ENCODE results near the gene PRKN.

PRKN gene

DNA sequence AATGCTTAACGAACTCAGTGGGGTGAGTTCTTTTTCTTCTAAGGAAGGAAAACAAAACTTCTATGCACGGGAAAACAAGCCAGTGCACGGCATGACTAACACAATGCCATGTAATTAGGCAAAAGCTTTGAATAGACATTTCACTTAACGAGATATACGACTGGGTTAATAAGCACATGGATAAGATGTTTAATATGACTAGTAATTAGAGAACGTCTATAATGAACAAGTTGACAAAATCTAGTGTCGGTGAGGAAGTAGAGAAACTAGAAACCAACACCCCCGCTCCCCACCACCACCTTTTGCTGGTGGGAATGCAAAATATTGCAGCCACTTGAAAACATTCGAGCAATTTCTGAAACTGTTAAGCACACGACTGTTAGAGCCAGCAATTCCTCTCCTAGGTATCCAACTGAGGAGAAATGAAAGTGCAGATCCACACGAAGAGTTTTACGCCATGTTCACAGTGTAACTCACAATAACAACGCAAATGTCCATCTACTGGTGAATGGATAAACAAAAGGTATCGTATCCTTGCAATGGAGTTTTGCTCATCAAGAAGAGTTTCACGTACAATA lies 808.8 kb downstream of the PRKN start:
- no peaks in the 10 kb centered on the region for H3K27me3 ChIP-seq (ENCODE audit: low read depth, low read length)
- H3K4me1 ChIP-seq (ENCODE audit: control insufficient read depth in 1 of 2, insufficient read depth in 2 of 2, low read length in 2 of 2), result no peaks in the 10 kb centered on the region
- H3K27ac ChIP-seq (ENCODE audit: low read length), result no peak overlapping the region
- no peaks in the 10 kb centered on the region for H3K36me3 ChIP-seq (ENCODE audit: control insufficient read depth in 1 of 2, insufficient read depth in 2 of 2, low read length in 2 of 2)
- H3K9me3 ChIP-seq (ENCODE audit: control insufficient read depth in 1 of 2, low read length in 2 of 2), result no peaks in the 10 kb centered on the region
- H3K4me3 ChIP-seq (ENCODE audit: low read depth in 1 of 2, low read length in 2 of 2), result no peak overlapping the region

DNA sequence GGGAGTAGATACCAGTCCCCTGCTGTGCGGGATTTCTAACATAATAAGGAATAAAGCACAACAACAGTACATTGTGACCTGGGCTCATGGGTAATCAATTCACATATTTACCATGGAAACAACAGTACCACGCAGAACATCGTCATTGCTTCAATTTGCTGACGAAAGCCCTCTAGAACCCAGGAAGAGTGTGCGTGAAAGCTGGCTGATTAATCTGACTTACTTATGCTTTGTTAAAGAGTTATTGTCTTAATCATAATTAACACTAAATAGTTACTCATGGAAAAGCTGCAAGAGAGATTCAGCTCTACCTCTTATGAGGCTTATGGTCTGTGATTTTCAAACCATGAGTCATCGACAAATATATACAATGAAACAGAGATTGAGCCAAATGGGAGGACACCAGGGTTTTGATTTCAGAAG lies 809.4 kb downstream of the PRKN start:
- Histone ChIP-seq H3K9me3 (ENCODE audit: control insufficient read depth in 1 of 2, low read length in 2 of 2) (no peaks in the 10 kb centered on the region), H3K27ac (ENCODE audit: low read length) (no peak overlapping the region), H3K4me1 (ENCODE audit: control insufficient read depth in 1 of 2, insufficient read depth in 2 of 2, low read length in 2 of 2) (no peaks in the 10 kb centered on the region), H3K4me3 (ENCODE audit: low read depth in 1 of 2, low read length in 2 of 2) (no peak overlapping the region), H3K27me3 (ENCODE audit: low read depth, low read length) (no peaks in the 10 kb centered on the region), H3K36me3 (ENCODE audit: control insufficient read depth in 1 of 2, insufficient read depth in 2 of 2, low read length in 2 of 2) (no peaks in the 10 kb centered on the region)

GRCh38 chr6:161917645-161918044 lies 809.9 kb downstream of the PRKN start:
- Histone ChIP-seq H3K4me1 (ENCODE audit: control insufficient read depth in 1 of 2, insufficient read depth in 2 of 2, low read length in 2 of 2) (no peaks in the 10 kb centered on the region), H3K9me3 (ENCODE audit: control insufficient read depth in 1 of 2, low read length in 2 of 2) (no peaks in the 10 kb centered on the region), H3K36me3 (ENCODE audit: control insufficient read depth in 1 of 2, insufficient read depth in 2 of 2, low read length in 2 of 2) (no peaks in the 10 kb centered on the region), H3K27ac (ENCODE audit: low read length) (no peak overlapping the region), H3K4me3 (ENCODE audit: low read depth in 1 of 2, low read length in 2 of 2) (no peak overlapping the region), H3K27me3 (ENCODE audit: low read depth, low read length) (no peaks in the 10 kb centered on the region)

DNA sequence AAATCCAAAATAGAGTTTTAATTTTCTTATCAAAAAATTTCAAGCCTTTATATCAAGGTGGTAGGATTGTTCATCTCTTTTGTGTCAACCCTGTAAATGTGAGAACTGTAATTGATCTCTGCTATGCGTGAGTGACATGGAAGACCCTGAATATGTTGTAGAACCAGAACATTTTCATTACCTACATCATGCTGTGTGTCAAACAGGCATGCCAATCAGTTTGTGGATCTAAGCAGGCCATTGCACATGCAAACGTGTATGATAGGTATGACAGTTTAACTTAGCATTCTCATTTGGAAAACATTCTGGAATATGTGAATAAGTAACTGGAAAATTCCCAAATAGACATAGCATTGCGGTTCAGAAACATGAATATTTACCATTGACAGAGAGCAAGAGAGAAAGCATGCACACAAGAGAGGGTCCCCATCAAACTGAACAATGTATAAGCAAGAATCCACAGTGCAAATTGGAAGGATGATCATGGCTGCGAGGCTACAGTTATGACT lies 812.1 kb downstream of the PRKN start:
- Histone ChIP-seq H3K27ac (ENCODE audit: low read length) (no peak overlapping the region), H3K9me3 (ENCODE audit: control insufficient read depth in 1 of 2, low read length in 2 of 2) (no peaks in the 10 kb centered on the region), H3K4me3 (ENCODE audit: low read depth in 1 of 2, low read length in 2 of 2) (no peak overlapping the region), H3K4me1 (ENCODE audit: control insufficient read depth in 1 of 2, insufficient read depth in 2 of 2, low read length in 2 of 2) (no peaks in the 10 kb centered on the region), H3K36me3 (ENCODE audit: control insufficient read depth in 1 of 2, insufficient read depth in 2 of 2, low read length in 2 of 2) (no peaks in the 10 kb centered on the region), H3K27me3 (ENCODE audit: low read depth, low read length) (no peaks in the 10 kb centered on the region)

DNA sequence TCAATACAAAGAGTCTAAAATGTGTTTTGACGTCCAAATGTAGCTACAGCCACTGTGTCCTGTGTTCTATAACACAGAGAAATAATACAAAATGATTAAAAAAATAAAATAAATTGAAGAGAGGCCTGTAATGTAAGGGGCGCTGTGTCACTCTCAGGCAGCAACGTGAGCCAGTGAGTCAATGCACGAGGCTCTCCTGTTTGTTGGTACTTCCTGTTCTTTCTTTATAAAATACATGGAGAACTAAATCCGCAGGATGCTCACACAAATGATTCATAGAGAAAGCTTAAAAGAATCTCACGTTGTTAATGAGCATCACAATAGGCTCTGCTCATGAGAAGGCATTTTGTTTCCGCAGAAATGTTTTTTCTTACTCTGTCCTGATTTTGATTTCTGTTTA lies 818.7 kb downstream of the PRKN start:
- H3K27me3 ChIP-seq (ENCODE audit: low read depth, low read length), result no peaks in the 10 kb centered on the region
- no peak overlapping the region for H3K4me3 ChIP-seq (ENCODE audit: low read depth in 1 of 2, low read length in 2 of 2)
- H3K27ac ChIP-seq (ENCODE audit: low read length), result no peak overlapping the region
- H3K4me1 ChIP-seq (ENCODE audit: control insufficient read depth in 1 of 2, insufficient read depth in 2 of 2, low read length in 2 of 2), result no peaks in the 10 kb centered on the region
- no peaks in the 10 kb centered on the region for H3K9me3 ChIP-seq (ENCODE audit: control insufficient read depth in 1 of 2, low read length in 2 of 2)
- no peaks in the 10 kb centered on the region for H3K36me3 ChIP-seq (ENCODE audit: control insufficient read depth in 1 of 2, insufficient read depth in 2 of 2, low read length in 2 of 2)

- Histone ChIP-seq H3K4me1 (ENCODE audit: control insufficient read depth in 1 of 2, insufficient read depth in 2 of 2, low read length in 2 of 2) (no peaks in the 10 kb centered on the region), H3K36me3 (ENCODE audit: control insufficient read depth in 1 of 2, insufficient read depth in 2 of 2, low read length in 2 of 2) (no peaks in the 10 kb centered on the region), H3K27ac (ENCODE audit: low read length) (no peak overlapping the region), H3K27me3 (ENCODE audit: low read depth, low read length) (no peaks in the 10 kb centered on the region), H3K4me3 (ENCODE audit: low read depth in 1 of 2, low read length in 2 of 2) (no peak overlapping the region), H3K9me3 (ENCODE audit: control insufficient read depth in 1 of 2, low read length in 2 of 2) (no peaks in the 10 kb centered on the region)
Observed at GRCh38 chr6:161906571-161906970, 821.0 kb downstream of the PRKN start.

GRCh38 chr6:161903584-161904212 lies 823.9 kb downstream of the PRKN start:
- Histone ChIP-seq H3K4me1 (ENCODE audit: control insufficient read depth in 1 of 2, insufficient read depth in 2 of 2, low read length in 2 of 2) (no peaks in the 10 kb centered on the region), H3K36me3 (ENCODE audit: control insufficient read depth in 1 of 2, insufficient read depth in 2 of 2, low read length in 2 of 2) (no peaks in the 10 kb centered on the region), H3K27me3 (ENCODE audit: low read depth, low read length) (no peaks in the 10 kb centered on the region), H3K27ac (ENCODE audit: low read length) (no peak overlapping the region), H3K4me3 (ENCODE audit: low read depth in 1 of 2, low read length in 2 of 2) (no peak overlapping the region), H3K9me3 (ENCODE audit: control insufficient read depth in 1 of 2, low read length in 2 of 2) (no peaks in the 10 kb centered on the region)

- H3K27me3 ChIP-seq (ENCODE audit: low read depth, low read length), result no peaks in the 10 kb centered on the region
- H3K36me3 ChIP-seq (ENCODE audit: control insufficient read depth in 1 of 2, insufficient read depth in 2 of 2, low read length in 2 of 2), result no peaks in the 10 kb centered on the region
- no peak overlapping the region for H3K4me3 ChIP-seq (ENCODE audit: low read depth in 1 of 2, low read length in 2 of 2)
- no peaks in the 10 kb centered on the region for H3K9me3 ChIP-seq (ENCODE audit: control insufficient read depth in 1 of 2, low read length in 2 of 2)
- no peaks in the 10 kb centered on the region for H3K4me1 ChIP-seq (ENCODE audit: control insufficient read depth in 1 of 2, insufficient read depth in 2 of 2, low read length in 2 of 2)
- H3K27ac ChIP-seq (ENCODE audit: low read length), result no peak overlapping the region
Observed at GRCh38 chr6:161901740-161902426, 825.7 kb downstream of the PRKN start.

DNA sequence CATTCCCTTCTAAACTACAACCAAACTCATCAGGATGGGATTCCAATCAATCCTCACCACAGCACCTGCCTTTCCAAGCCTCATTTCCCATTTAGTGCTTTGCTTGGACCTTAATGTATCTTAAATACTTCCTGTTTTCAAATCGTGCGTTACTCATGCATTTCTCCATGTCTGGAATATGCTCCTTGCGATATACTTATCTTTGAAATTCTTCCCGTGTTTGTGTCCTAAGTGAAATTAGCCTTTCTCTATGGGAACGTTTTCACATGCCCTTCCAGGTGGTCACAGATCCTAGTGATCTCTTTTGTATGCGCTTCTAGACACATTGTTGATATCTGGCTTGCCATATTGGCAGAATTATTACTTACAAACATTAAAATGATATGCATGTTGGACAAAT lies 833.1 kb downstream of the PRKN start:
- H3K36me3 ChIP-seq (ENCODE audit: control insufficient read depth in 1 of 2, insufficient read depth in 2 of 2, low read length in 2 of 2), result no peaks in the 10 kb centered on the region
- no peak overlapping the region for H3K27ac ChIP-seq (ENCODE audit: low read length)
- H3K9me3 ChIP-seq (ENCODE audit: control insufficient read depth in 1 of 2, low read length in 2 of 2), result no peaks in the 10 kb centered on the region
- no peak overlapping the region for H3K4me3 ChIP-seq (ENCODE audit: low read depth in 1 of 2, low read length in 2 of 2)
- H3K4me1 ChIP-seq (ENCODE audit: control insufficient read depth in 1 of 2, insufficient read depth in 2 of 2, low read length in 2 of 2), result no peaks in the 10 kb centered on the region
- H3K27me3 ChIP-seq (ENCODE audit: low read depth, low read length), result no peaks in the 10 kb centered on the region

DNA sequence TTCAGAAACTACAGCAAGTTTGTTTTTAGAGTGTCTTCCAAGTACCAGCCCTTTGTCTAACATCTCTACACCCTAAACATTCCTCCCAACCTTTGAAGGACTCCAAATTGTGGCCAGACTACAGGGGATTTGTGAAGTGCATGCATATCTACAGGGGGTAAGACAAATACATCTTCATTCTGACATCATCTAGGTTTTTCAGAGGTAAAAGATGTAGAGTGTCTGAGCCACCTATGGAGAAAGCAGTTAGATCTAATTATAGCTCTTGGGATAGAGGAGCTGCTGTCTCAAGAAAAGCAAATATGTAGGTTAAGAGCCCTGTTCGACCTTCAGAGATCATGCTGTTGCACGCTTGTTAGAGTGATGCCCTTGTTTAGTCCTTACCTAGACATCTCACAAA lies 836.0 kb downstream of the PRKN start:
- Histone ChIP-seq H3K27ac (ENCODE audit: low read length) (no peak overlapping the region), H3K27me3 (ENCODE audit: low read depth, low read length) (no peaks in the 10 kb centered on the region), H3K9me3 (ENCODE audit: control insufficient read depth in 1 of 2, low read length in 2 of 2) (no peaks in the 10 kb centered on the region)

DNA sequence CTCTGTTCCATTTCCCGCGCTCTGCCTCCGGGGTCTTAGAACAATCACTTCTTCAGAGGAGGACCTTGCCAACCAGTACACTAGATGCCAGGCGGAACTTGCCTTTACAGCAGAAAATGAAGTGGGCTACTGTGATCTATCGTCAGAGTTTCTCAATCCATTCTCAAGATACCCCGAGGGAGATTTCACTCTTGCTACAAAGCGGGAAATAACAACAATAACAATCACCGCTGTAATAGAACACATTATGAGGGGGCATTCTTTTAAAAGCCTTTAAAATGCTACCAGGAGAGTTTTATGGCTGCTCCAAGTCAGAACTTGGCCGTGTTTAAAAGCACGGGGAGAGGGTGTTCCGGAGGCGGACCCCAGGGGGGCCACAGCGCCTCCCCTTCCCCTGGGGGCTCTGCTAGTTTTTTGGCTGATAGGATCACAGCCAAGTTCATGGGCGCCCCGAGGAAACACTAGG lies 836.7 kb downstream of the PRKN start:
- Histone ChIP-seq H3K4me1 (ENCODE audit: control insufficient read depth in 1 of 2, insufficient read depth in 2 of 2, low read length in 2 of 2) (no peaks in the 10 kb centered on the region), H3K36me3 (ENCODE audit: control insufficient read depth in 1 of 2, insufficient read depth in 2 of 2, low read length in 2 of 2) (no peaks in the 10 kb centered on the region), H3K4me3 (ENCODE audit: low read depth in 1 of 2, low read length in 2 of 2) (no peak overlapping the region), H3K27ac (ENCODE audit: low read length) (no peak overlapping the region), H3K27me3 (ENCODE audit: low read depth, low read length) (no peaks in the 10 kb centered on the region), H3K9me3 (ENCODE audit: control insufficient read depth in 1 of 2, low read length in 2 of 2) (no peaks in the 10 kb centered on the region)

More for the DNA sequence above, 836.0 kb downstream of the PRKN start:
- Histone ChIP-seq H3K4me3 (ENCODE audit: low read depth in 1 of 2, low read length in 2 of 2) (no peak overlapping the region), H3K36me3 (ENCODE audit: control insufficient read depth in 1 of 2, insufficient read depth in 2 of 2, low read length in 2 of 2) (no peaks in the 10 kb centered on the region), H3K4me1 (ENCODE audit: control insufficient read depth in 1 of 2, insufficient read depth in 2 of 2, low read length in 2 of 2) (no peaks in the 10 kb centered on the region)
